ENCODE measurements around the gene DLL4.

- TF ChIP-seq POLR2AphosphoS5 (IDR thresholded peaks at IDR 0.05) (no peak), EZH2 (IDR thresholded peaks at IDR 0.05; ENCODE audit: borderline replicate concordance, insufficient read depth, low read length, poor library complexity, severe bottlenecking) (no peak), CTCF (IDR thresholded peaks at IDR 0.05; ENCODE audit: poor library complexity, severe bottlenecking) (no peak), MXI1 (conservative IDR thresholded peaks at IDR 0.05; ENCODE audit: poor library complexity, severe bottlenecking) (no peak), TAF1 (IDR thresholded peaks at IDR 0.05; ENCODE audit: low read depth) (no peak), REST (IDR thresholded peaks at IDR 0.05; ENCODE audit: borderline replicate concordance) (no peak), EP300 (conservative IDR thresholded peaks at IDR 0.05; ENCODE audit: poor library complexity, severe bottlenecking) (no peak), RAD21 (conservative IDR thresholded peaks at IDR 0.05) (no peak)
Measured at GRCh38 chr15:40926659-40927494, 2.3 kb upstream of the DLL4 start.

Data from neural cell (in vitro differentiated cells).